GM19238 (cell line): ENCODE measurements around the gene AKTIP.
A peak's percentile ranks its signal among the peaks of the same experiment; 100 is the strongest.
"Not testable (repeated sequence)": the region's sequence is repeated elsewhere in the genome, so short reads cannot be mapped to it uniquely, and the experiment has no call there.

Source experiments
- DNase-seq: peaks from one replicate; pipeline ENCODE4 v3.0.0; 2011; ENCODE audit warnings: low spot score; ENCODE audit not compliant: insufficient read length

AKTIP gene

GRCh38 chr16:53502331-53503269 is at the start of gene AKTIP:
TSS of gene AKTIP (minus strand) at chr16:53503209. CDS start at chr16:53500259, 2,950 bp downstream.
- no peak for DNase-seq

GRCh38 chr16:53549970-53550690 is 47.1 kb upstream of the AKTIP start:
- DNase-seq, result peak; percentile 35

GRCh38 chr16:53546988-53547391 is 44.0 kb upstream of the AKTIP start:
- no peak for DNase-seq

- DNase-seq, result no peak
Measured at GRCh38 chr16:53545433-53545832, 42.4 kb upstream of the AKTIP start.

- no peak for DNase-seq
Measured at GRCh38 chr16:53542283-53542682, 39.3 kb upstream of the AKTIP start.

- no peak for DNase-seq
Measured at GRCh38 chr16:53541326-53541725, 38.3 kb upstream of the AKTIP start.

- not testable (repeated sequence) for DNase-seq
Measured at GRCh38 chr16:53539759-53540718, 37.0 kb upstream of the AKTIP start.

GRCh38 chr16:53539346-53539745 is 36.3 kb upstream of the AKTIP start:
- DNase-seq, result not testable (repeated sequence)

GRCh38 chr16:53537626-53538025 is 34.6 kb upstream of the AKTIP start:
- DNase-seq, result no peak

GRCh38 chr16:53534206-53534605 is 31.2 kb upstream of the AKTIP start:
- DNase-seq, result no peak

- no peak for DNase-seq
Measured at GRCh38 chr16:53530741-53531140, 27.7 kb upstream of the AKTIP start.

GRCh38 chr16:53530046-53530445 is 27.0 kb upstream of the AKTIP start:
- no peak for DNase-seq

- no peak for DNase-seq
Measured at GRCh38 chr16:53529513-53529912, 26.5 kb upstream of the AKTIP start.

GRCh38 chr16:53528797-53529196 is 25.8 kb upstream of the AKTIP start:
- DNase-seq, result no peak

- no peak for DNase-seq
Measured at GRCh38 chr16:53523971-53524548, 21.1 kb upstream of the AKTIP start.

- no peak for DNase-seq
Measured at GRCh38 chr16:53523126-53523804, 20.3 kb upstream of the AKTIP start.

GRCh38 chr16:53519417-53520091 is 16.5 kb upstream of the AKTIP start:
- no peak for DNase-seq

GRCh38 chr16:53518550-53519416 is 15.8 kb upstream of the AKTIP start:
- peak; percentile 65 for DNase-seq

- DNase-seq, result no peak
Measured at GRCh38 chr16:53517851-53518250, 14.8 kb upstream of the AKTIP start.
